Measurements from ENCODE around the gene CD63.

The CD63 gene

DNA sequence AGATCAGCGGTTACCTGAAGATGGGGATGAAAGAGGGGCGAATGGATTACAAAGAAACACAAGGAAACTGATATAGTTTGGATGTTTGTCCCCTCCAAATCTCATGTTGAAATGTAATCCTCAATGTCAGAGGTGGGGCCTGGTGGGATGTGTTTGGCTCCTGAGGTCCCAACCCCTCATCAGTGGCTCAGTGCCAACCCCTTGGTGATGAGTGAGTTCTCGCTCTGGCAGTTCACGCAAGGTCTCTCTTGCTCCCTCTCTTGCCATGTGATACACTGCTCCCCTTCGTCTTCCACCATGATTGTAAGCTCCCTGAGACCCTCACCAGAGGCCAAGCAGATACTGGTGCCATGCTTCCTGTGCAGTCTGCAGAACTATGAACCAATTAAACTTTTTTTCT lies 49.1 kb downstream of the CD63 start:
- Mint-ChIP-seq H3K4me3 (no peak overlapping the region), H3K4me1 (peaks cover 31% of the 10 kb centered on the region), H3K36me3 (no peaks in the 10 kb centered on the region), H3K27ac (no peak overlapping the region), H3K27me3 (no peaks in the 10 kb centered on the region), H3K9me3 (no peaks in the 10 kb centered on the region)
- ATAC-seq, result no peak

DNA sequence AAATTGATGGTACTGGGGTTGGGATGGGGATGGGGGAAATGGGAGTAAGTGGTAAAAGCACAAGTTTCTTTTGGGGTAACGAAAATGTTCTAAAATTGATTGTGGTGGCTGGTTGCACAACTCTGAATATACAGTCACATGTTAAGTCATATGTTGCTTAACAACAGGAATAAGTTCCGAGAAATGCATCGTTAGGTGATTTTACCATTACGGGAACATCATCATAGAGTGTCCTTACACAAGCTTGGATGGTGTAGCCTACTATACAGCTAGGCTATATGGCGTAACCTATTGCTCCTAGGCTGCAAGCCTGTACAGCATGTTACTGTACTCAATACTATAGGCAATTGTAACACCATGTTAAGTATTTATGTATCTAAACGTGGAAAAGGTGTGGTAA lies 52.1 kb downstream of the CD63 start:
- H3K27me3 Mint-ChIP-seq, result no peaks in the 10 kb centered on the region
- H3K27ac Mint-ChIP-seq, result no peak overlapping the region
- ATAC-seq, result no peak
- H3K36me3 Mint-ChIP-seq, result no peaks in the 10 kb centered on the region
- H3K4me3 Mint-ChIP-seq, result no peak overlapping the region
- H3K4me1 Mint-ChIP-seq, result peaks cover 31% of the 10 kb centered on the region
- peaks cover 3% of the 10 kb centered on the region for H3K9me3 Mint-ChIP-seq

DNA sequence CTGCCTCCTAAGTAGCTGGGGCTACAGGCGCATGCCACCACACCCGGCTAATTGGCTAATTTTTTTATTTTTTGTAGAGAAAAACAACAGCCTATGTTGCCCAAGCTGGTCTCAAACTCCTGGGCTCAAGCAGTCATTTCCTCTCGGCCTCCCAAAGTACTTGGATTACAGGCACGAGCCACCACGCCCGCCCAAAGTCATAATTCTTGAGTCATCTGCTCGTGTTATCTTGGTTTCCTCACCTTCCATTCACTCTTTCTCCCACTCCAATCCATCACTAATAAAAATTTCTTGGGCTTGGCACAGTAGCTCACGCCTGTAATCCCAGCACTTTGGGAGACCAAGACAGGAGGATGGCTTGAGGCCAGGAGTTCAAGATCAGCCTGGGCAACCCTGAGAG lies 53.1 kb downstream of the CD63 start:
- peaks cover 21% of the 10 kb centered on the region for H3K4me1 Mint-ChIP-seq
- no peak overlapping the region for H3K27ac Mint-ChIP-seq
- no peak for ATAC-seq
- H3K4me3 Mint-ChIP-seq, result no peak overlapping the region
- no peaks in the 10 kb centered on the region for H3K27me3 Mint-ChIP-seq
- H3K9me3 Mint-ChIP-seq, result peaks cover 3% of the 10 kb centered on the region
- H3K36me3 Mint-ChIP-seq, result no peaks in the 10 kb centered on the region

Data from stimulated activated memory B cell treated with anti-CD40 and anti-IgM and Interleukin-4, amounts not matched to agents 10 μg/mL and 1 μg/mL and 100 μg/mL, for 72 hours (primary cell).